Lower leg skin (tissue), 3 donors: ENCODE results near the gene PDXDC1.

Experiments used
- POLR2A ChIP-seq, 2 donors: fragments of 450-650 bp; IDR thresholded peaks; one replicate each; pipeline ENCODE4 v1.6.1; 2016 to 2017; ENCODE audit warnings: antibody characterized with exemption in 2 of 2, mild to moderate bottlenecking in 1 of 2, moderate library complexity in 1 of 2
- TF ChIP-seq, protein P1 (sequence below), 3 donors: fragments of 450-650 bp; IDR thresholded peaks; one replicate each; pipeline ENCODE4 v1.5.1; 2016; ENCODE audit warnings: antibody characterized with exemption in 3 of 3, mild to moderate bottlenecking in 3 of 3, moderate library complexity in 2 of 3

DNA sequence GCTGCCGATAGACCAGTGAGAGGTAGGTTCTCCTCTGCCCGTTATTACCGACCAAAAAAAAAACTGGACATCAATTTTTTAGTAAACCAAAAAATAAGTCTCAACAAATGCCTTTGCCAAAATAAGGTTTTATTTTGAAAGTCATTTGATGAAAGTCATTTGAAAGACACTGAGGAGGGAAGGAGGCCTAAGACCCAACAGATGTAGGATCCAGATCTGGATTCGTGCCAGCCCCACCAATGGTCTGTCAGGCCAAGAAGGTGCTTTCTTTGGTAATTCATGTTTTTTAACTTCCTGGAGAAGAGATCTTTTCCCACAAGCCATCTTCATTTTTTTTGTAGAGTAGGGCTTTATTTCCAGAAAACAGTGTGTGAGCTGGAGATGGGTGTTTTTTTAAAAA lies 62.9 kb downstream of the PDXDC1 start:
- TF ChIP-seq, protein P1, sequence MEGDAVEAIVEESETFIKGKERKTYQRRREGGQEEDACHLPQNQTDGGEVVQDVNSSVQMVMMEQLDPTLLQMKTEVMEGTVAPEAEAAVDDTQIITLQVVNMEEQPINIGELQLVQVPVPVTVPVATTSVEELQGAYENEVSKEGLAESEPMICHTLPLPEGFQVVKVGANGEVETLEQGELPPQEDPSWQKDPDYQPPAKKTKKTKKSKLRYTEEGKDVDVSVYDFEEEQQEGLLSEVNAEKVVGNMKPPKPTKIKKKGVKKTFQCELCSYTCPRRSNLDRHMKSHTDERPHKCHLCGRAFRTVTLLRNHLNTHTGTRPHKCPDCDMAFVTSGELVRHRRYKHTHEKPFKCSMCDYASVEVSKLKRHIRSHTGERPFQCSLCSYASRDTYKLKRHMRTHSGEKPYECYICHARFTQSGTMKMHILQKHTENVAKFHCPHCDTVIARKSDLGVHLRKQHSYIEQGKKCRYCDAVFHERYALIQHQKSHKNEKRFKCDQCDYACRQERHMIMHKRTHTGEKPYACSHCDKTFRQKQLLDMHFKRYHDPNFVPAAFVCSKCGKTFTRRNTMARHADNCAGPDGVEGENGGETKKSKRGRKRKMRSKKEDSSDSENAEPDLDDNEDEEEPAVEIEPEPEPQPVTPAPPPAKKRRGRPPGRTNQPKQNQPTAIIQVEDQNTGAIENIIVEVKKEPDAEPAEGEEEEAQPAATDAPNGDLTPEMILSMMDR (IDR thresholded peaks at IDR 0.05) = no peak
- no peak for TF ChIP-seq POLR2A (IDR thresholded peaks at IDR 0.05)
